ENCODE data around the gene C2orf92. TPM values are rescaled to one million over a fixed set of nuclear protein-coding genes. Genes with fewer than 3 reads are reported as not detected.
"Not testable (repeated sequence)": the region's sequence is repeated elsewhere in the genome, so short reads cannot be mapped to it uniquely, and the experiment has no call there.

C2orf92 gene
- total RNA-seq, 1 donor from 2014 or later, result 10.0 TPM

DNA sequence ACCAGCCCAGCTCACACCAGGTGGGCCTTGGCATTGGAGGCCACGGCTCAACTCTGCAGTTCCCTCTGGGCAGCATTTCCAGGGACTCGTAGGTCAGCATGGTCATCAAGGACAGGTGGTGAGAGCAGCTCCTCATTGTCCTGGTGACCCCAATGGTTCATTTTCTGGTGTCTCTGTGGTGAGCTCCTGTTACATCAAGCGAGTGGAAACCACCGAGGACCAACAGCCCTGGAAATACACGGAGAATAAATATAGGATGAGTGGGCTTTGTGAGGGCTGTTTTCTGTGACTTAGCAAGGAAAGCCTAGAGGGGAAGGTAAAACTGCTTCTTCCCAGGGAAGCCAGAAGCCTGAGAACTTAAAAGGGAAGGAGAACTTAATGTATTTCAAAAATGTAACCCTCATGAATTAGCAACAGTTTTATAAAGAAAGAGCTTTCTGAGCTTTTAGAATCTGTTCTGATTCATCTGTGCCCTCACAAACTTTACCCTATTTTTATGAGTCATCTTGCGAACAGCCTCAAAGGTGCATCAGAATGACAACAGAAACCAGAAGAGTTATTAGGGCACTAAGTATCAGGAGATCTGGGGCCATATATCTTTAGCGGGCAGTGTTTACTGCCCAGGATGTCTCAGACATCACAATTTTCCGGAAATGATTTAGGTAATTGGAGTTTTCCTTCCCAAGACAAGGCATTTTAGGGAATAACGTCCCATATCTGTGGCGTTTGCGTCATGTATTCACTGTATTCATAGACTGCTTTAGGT, 18.7 kb downstream of the C2orf92 start:
- intact Hi-C loops (cut with micrococcal nuclease), result no loop called here

DNA sequence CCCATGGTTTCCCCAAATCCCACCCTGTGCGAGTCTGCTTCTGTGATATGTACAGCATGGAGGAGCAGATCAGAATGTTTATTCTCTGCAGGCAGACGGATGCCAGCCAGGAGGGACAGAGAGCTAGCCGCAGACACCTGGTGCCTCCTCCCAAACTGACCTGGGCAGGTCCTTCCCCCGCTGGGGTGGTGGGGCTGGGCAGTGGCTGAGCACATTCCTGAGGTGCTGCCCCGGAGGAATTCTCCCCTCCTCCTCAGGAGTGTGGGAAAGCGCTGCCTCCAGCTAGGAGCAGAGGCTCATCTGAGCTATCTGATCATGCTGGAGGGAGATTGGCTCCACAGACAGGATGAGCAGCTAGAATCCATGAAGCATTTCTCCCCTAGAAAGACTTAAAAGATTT, 21.7 kb downstream of the C2orf92 start:
- intact Hi-C loops (cut with micrococcal nuclease), result no loop called here

DNA sequence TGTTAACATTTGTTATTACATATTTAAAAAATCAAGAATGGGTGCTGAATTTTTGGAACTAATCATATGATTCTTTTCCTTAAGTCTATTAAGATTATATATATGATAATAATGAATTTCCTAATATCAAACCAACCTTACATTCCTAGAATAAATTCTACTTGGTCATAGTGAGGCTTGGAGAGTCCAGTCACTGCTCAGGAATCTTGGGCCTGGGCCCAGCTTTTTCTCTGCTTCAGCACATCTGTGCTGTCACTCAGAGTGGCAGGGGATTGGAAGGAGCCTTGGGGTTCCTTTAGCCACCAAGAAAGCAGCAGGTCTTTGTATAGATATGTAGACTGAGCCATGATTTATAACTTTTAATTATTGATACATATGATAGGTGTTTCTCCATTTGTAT, 24.0 kb downstream of the C2orf92 start:
- intact Hi-C loops (cut with micrococcal nuclease), result no loop called here

DNA sequence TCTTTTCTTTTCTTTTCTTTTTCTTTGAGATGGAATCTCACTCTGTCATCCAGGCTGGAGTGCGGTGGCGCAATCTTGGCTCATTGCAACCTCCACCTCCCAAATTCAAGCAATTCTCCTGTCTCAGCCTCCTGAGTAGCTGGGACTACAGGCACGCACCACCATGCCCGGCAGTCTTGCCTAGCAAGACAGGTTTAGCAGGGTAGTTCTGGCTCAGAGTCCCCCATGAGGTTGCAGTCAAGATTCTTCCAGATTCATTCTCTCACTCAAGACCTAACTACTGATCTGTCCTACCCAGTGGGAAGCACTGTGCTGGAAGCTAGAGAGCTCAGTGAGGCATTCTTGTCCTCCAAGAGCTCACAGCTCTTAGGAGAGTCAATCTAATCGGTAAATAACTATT, 26.2 kb downstream of the C2orf92 start:
- intact Hi-C loops (cut with micrococcal nuclease), result loop anchor here (2.0 to 5.0 kb wide), 2 partner anchors 48 to 105 kb away; partner anchors contain the start of gene COX5B

DNA sequence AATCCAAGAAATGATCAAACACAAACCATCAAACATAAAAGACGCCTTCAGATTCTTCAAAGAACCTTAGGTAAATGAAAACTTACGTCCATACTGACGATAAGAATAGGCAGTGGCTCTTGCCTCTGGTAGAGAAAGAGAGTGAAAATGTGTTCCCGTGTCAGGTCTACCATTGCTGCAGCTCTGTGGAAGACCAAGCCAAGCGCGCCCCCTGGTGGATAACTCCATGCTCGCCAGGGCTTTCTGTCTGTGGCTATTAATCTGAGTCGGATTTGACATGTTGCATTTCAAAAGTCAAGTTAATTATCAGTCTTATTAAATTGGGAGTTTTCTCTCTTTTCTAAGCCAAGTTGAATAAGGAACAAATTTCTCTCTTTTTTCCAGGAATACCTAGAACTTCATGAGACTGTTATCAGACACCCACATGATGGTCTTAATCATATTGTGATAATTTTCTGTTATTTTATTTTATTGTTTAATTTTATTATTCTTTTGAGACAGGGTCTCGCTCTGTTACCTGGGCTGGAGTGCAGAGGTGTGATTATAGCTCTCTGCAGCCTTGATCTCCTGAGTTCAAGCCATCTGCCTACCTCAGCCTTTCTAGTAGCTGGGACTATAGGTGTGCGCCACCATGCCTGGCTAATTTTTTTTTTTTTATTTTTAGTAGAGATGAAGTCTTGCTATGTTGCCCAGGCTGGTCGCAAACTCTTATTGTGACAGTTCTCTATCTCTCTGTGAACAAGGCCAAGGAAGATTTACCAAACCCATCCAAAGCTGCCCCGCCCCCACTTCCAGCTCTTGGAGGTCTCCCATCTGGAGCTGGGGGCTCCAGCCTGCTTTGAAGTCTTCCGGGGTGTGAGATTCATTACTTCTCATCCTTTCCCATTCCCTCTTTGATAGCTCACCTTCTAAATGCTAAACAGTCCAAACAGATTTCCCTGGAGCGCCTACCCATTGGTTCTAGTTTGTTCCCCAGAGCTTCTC, 28.0 kb downstream of the C2orf92 start:
- intact Hi-C loops (cut with micrococcal nuclease), result loop anchor here (1.0 to 5.0 kb wide), 3 partner anchors 33 to 107 kb away; partner anchors contain the start of genes ACTR1B and COX5B

DNA sequence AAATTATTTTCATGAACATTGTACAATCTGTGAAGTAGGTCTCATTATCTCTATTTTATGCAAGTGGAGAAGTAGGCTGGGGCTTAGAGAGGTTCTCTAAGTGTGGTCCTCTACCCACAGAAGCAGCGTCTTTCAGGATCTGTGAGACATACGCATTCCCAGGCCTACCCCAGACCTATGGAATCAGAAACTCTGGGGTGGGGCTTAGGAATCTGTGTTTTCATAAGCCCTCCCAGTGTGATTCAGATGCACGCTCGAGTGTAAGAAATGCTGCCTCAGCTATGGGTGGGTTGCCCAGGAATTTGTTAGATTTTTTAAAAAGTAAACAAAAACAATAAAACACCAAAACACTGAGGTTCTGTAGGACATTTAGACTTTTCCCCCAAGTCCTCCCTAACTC, 29.0 kb downstream of the C2orf92 start:
- intact Hi-C loops (cut with micrococcal nuclease), result loop anchor here (5.0 kb wide), 1 partner anchor 51 kb away; the partner anchor contains the start of gene COX5B

DNA sequence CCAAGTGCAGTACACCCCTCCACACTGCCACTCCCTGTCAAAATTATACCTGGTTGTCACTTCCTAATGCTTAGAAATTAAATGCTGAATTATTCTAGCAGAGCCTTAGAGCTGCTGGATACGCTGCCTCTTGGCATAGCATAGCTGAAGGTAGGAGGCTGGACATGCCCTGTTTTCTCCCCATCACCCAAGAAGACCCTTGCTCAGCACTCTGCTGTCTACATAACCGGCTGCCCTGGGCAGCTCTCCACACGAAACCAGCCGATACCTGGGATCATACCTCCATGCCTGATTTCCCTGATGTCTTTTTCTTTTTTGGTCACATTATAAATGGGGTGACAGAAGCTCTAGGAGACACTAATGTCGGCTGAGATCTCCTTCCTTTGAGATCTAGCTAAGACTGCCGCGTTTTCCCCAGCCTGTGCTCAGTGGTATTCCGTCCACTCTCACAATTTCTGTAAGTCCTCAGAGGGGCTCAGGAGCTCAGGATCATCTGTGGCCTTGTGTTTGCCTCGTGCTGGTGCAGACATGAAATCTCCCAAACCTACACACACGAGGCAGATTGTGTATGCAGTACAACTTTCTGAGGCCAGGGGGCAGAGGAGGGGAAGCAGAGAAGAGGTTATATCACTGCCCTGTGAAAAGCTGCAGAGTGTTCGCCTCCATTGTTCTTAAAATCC, 30.4 kb downstream of the C2orf92 start:
- intact Hi-C loops (cut with micrococcal nuclease), result loop anchor here (2.0 to 5.0 kb wide), 3 partner anchors 49 to 685 kb away; partner anchors contain the start of gene COX5B

DNA sequence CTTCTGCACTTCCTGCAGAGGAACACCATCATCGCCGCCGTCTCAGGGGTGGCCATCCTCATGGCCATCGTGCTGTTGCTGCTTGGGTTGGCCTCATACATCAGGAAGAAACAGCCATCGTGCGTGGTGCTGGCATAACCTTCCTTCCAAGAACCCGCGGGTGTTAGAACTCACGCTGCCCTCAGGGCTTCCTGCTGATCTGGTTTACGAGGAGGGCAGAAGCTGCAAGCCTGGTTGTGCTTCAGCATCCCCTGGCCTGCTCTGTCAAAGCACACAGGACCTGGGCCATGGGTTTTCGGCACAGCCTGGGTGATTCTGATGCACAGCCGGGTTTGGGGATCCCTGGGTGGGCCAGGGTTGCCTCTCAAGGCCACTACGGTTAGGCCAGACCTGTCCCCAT, 31.7 kb downstream of the C2orf92 start:
- intact Hi-C loops (cut with micrococcal nuclease), result loop anchor here (2.0 kb wide), 2 partner anchors 48 to 684 kb away; no protein-coding TSS in a partner anchor

DNA sequence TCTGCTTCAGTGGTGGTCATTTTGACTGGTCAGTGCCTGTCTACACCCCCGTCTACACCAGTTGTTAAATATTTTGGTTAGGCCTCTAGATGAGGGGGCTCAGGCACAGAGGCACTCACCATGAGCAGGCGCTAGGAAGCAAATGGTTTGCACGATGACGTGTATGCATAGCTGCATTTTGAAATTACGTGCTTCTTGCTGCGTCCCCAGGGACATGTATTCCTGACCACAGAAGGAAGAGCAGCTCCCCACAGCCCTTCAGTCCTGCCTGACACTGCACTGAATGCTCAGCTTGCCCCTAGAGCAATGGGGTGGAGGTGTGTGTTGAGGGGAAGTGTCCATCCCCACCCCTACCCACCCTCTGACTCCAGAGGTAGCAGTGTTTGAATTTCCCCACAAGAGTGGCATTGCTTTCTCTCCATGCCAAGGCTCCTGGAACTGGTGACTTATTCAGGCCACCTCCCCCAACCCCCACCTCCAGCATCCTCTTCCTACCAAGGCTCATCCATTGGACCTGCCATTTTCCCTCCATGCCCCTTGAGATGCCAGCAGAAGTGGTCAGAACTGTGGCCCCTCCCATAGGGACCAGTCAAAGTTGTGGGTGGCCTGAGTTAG, 32.4 kb downstream of the C2orf92 start:
- intact Hi-C loops (cut with micrococcal nuclease), result loop anchor here (2.0 kb wide), 2 partner anchors 47 to 683 kb away; no protein-coding TSS in a partner anchor

DNA sequence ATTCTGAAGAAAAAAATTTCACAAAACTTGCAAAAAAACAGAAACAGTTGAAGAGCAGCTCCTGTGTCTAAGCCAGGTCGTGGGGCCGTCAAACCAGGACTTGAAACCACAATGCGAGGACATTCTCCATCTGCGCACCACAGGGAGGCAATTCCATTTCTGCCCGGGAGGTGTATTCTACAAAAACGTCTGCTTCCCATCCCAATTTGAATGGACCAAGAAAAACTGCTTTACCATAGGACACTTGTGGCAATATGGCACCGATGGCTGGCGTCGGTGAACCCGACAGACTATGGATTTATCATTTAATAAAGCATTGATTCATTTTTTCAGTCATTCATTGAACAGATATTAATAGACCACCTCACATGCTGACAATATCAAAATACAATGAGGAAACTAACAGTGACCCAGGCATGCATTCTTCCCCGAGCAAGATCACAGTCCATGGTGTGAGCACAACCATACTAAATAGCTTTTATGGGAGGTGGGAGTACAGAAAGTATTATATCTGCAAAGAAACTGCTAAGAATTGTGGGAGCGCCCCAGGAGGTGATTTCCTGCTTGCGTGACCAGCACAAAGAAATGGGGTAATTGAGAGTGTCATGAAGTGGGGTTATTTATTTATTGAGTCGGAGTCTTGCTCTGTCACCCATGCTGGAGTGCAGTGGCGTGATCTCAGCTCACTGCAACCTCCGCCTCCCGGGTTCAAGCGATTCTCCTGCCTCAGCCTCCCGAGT, 33.4 kb downstream of the C2orf92 start:
- intact Hi-C loops (cut with micrococcal nuclease), result no loop called here

DNA sequence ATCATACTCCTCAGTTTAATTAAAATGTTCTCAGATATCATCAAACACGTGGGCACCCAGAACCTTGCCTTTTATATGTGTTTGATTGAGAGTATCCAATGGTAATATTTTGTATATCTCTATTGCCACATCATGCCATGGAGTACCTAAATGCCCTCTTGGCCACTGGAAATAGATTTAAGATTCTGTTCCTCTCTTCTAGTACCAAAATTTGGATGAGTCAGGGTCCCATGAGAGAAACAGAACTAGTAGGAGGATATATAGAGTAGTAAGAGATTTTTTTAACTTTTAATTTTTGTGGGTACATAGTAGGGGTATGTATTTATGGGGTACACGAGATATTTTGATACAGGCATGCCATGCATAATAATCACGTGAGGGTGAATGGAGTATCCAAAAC, 34.2 kb downstream of the C2orf92 start:
- intact Hi-C loops (cut with micrococcal nuclease), result no loop called here

DNA sequence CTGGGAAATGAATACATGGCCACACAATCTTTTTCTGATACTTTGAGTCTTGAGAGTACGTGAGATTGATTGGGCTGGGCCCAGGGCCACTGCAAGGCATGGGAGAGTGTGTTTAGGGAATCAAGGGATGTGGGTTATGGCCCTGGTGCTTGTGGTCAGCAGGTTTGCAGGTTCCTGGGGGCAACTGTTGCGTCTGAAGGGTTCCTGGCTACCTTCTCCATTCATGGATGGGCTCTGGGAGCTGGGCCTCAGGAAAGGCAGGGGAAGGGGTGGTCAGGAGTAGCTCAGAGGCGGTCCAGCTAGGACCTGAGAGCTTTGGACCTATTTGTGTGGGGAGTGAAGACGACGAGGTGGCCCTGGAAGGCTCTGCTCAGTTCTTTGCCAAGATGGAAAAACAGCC, 35.5 kb downstream of the C2orf92 start:
- intact Hi-C loops (cut with micrococcal nuclease), result no loop called here

DNA sequence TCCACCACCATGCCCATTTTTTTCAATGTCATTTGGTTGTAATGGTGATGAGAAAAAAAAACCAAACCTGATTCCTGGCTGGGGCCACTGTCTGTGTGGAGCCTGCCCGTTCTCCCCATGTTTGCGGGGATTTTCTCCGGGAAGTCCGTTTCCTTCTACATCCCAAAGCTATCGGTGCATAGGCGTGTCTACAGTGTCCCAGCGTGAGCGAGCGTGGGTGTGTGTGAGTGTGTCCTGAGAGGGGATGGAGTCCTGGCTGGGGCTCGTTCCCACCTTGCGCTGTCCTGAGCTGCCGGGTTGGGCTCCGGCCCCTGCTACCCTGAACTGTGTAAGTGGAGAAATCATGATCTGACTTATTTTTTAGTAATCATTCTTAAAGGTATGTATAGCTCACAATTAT, 36.6 kb downstream of the C2orf92 start:
- intact Hi-C loops (cut with micrococcal nuclease), result no loop called here

DNA sequence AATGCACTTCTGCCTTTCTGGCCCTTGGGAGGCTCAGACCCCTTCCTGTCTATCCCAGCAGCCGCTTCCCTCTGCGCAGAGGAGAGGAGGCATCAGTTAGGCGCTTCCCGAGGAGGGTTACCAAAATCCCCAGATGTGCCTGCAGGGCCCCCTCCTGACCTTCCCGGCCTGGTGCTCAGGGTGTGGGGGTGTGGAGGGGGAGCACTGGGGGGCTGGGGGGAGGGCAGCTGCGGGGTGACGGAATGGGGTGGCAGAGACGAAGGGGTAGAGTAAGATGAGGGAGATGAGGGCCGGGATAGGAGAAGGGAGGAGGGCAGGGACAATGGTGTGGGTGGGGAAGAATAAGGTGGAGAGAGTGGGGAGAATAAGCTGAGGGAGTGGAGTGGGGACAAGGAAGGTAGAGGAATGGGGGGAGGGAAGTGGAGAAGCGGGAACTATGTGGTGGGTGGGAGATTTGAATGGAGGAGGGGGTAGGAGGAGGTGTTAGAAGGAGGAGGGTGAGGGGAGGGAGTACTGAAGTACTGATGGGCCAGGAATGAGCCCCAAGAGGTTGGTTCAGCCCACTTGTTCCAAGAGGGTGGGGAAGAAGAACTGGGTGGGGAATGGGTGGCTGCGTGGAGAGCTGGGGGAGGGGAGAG, 37.3 kb downstream of the C2orf92 start:
- intact Hi-C loops (cut with micrococcal nuclease), result no loop called here

DNA sequence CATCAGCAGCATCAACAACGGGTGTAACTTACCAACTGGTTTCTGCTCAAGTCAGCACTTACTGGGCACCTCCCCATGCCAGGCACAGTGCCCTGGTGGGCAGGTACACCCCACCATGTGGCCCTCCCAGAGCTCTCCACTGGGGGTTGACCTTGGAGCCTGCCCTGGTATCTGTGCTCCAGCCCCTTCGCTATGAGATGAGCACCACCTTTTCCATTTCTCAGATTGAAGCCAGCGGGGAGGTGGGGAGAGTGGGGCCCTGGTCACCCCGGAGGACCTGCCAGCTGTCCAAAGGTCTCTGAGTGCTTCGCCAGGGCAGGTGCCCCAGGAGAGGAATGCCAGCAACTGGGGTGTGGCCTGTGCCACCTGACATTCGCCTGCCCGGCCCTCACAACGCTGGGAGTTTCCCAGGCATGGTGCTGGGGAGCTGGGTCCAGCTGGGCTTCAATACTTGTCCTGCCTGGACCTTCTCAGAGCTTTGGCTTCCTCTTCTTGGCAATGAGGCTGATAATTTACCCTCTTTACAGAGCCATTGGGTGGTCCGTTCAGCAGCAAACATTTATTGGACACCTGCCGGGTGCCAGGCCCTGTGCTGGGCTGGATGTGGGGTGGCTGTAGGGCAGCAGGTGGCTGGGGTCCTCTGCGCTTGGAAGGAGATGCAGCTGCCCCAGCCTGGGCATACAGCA, 38.0 kb downstream of the C2orf92 start:
- intact Hi-C loops (cut with micrococcal nuclease), result no loop called here

DNA sequence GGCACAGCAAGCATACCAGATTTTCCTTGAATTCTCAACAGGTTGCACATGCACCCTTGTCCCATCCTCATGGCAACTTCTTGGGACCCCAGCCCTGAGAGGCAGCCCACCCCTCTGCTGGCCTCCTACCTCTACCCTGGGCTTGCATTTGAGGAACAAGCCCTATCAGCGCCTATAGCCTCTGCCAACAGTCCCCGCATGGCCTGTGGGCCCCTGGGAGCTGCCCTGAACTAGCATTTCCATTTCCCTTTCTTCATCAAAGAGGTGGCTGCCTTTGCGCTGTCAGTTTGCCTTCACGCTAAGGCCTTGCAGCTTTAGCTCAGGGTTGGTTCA, 38.5 kb downstream of the C2orf92 start:
- intact Hi-C loops (cut with micrococcal nuclease), result no loop called here

DNA sequence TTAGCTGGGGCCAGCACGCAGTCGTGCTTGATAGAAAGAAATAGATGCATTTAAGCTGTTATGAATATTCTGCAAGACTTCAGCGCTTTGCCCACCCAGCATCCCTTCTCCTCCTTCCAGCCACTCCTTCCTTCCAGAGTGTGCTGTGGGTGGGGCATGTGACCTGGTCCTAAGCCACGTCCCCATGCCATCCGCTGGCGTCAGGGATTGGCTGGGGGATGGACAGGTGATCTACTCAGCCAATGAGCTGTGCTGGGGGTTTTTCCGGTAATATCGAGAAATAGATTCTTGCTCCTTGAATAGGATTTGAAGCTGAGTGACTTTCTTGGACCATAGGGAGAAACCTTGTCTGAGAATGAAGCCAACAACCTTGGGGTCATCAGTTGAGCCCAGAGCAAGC, 39.1 kb downstream of the C2orf92 start:
- intact Hi-C loops (cut with micrococcal nuclease), result no loop called here

DNA sequence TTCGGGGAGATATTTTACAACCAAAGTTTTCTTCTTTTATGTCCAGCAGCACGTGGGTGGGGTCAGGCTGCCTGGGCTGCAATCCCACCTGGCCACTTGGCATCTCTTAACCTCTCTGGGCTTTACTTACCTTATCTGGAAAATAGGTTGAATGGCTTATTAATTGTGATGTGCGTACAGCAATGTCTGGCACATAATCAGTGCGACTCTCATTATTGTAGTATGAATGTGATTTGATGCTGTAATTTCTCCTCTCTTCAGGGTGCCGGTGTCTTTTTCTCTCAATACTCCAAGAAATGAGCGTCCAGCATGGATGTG, 41.8 kb downstream of the C2orf92 start:
- intact Hi-C loops (cut with micrococcal nuclease), result no loop called here

DNA sequence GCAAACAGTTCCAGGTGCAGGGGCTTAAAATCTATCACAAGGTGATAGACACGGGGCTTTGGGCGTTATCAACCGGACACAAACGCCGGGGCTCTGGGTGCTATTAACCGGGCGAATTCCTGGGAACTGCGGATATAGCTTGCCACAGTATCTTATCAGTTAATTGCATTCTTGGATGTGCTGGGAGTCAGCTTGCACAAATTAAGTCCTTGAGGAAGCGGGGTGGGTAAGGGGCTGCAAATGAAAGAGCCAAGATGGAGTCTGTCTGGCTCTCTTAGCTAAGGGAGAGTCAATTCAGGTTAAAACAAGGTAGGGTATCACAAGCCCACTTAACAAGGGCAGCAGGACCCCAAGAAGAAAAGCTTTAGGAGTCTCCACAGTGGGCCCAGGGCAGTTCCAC, 42.7 kb downstream of the C2orf92 start:
- intact Hi-C loops (cut with micrococcal nuclease), result not testable (repeated sequence)
